HG03196 (cell line): ENCODE measurements around the gene CHRDL2.
"Not testable (repeated sequence)": the region's sequence is repeated elsewhere in the genome, so short reads cannot be mapped to it uniquely, and the experiment has no call there.

Experiments used
- ATAC-seq: cut with Tn5 transposase; IDR thresholded peaks from one replicate; pipeline ENCODE4 v1.9.1; 2021; ENCODE audit not compliant: unreplicated experiment

CHRDL2 gene

GRCh38 chr11:74671520-74672196, 59.6 kb downstream of the CHRDL2 start:
- no peak for ATAC-seq

GRCh38 chr11:74670171-74670570, 61.1 kb downstream of the CHRDL2 start:
- no peak for ATAC-seq

GRCh38 chr11:74669211-74670160, 61.7 kb downstream of the CHRDL2 start:
- no peak for ATAC-seq

GRCh38 chr11:74663315-74663714, 67.9 kb downstream of the CHRDL2 start:
- ATAC-seq = no peak

GRCh38 chr11:74662487-74663103, 68.6 kb downstream of the CHRDL2 start:
- no peak for ATAC-seq

GRCh38 chr11:74659124-74659523, 72.1 kb downstream of the CHRDL2 start:
- not testable (repeated sequence) for ATAC-seq

- ATAC-seq = no peak
Observed at GRCh38 chr11:74654976-74655375, 76.2 kb downstream of the CHRDL2 start.

GRCh38 chr11:74650498-74650897, 80.7 kb downstream of the CHRDL2 start:
- no peak for ATAC-seq

GRCh38 chr11:74648894-74649293, 82.3 kb downstream of the CHRDL2 start:
- ATAC-seq = no peak

GRCh38 chr11:74647831-74648230, 83.4 kb downstream of the CHRDL2 start:
- ATAC-seq = no peak

- no peak for ATAC-seq
Observed at GRCh38 chr11:74647404-74647803, 83.8 kb downstream of the CHRDL2 start.

- no peak for ATAC-seq
Observed at GRCh38 chr11:74646954-74647353, 84.3 kb downstream of the CHRDL2 start.
